Thyroid gland (tissue), 4 donors: Measurements from ENCODE around the gene DGKK. TPM values are rescaled to one million over a fixed set of nuclear protein-coding genes. Genes with fewer than 3 reads are reported as not detected.

Experiments
- DNase-seq, 2 donors: peaks; one replicate each; pipeline ENCODE4 v3.0.0-alpha.2; 2019
- H3K27ac ChIP-seq, 3 donors: fragments of 200-600 bp; sonication (generic); 1 replicate in 2 of 3; 2 replicates in 1 of 3; pipeline ENCODE4 v1.5.1; 2016 to 2019; ENCODE audit warnings: mild to moderate bottlenecking in 1 of 3, moderate library complexity in 1 of 3
- H3K27me3 ChIP-seq: fragments of 200-600 bp; sonication (generic); one replicate; pipeline ENCODE4 v1.5.1; 2019
- H3K36me3 ChIP-seq, 2 donors: fragments of 200-600 bp; sonication (generic); one replicate each; pipeline ENCODE4 v1.5.1; 2016 to 2019
- H3K4me1 ChIP-seq, 2 donors: fragments of 200-600 bp; sonication (generic); one replicate each; pipeline ENCODE4 v1.5.1; 2017 to 2019
- H3K4me3 ChIP-seq, 3 donors: fragments of 200-600 bp; sonication (generic); replicated peaks in 1 of 3; 1 replicate in 2 of 3; 2 replicates in 1 of 3; pipeline ENCODE4 v1.5.1; 2016; ENCODE audit warnings: mild to moderate bottlenecking in 1 of 3
- H3K9me3 ChIP-seq: fragments of 200-600 bp; sonication (generic); one replicate; pipeline ENCODE4 v1.5.1; 2017
- CTCF ChIP-seq, 6 experiments: fragments of 200-600 bp in 3 of 6; fragments of 450-650 bp in 3 of 6; sonication (generic) in 3 of 6; IDR thresholded peaks; one replicate each; pipeline ENCODE4 v1.5.1; 2016 to 2019; ENCODE audit warnings: antibody characterized with exemption in 6 of 6, mild to moderate bottlenecking in 2 of 6, inconsistent platforms in 1 of 6, moderate library complexity in 1 of 6
- POLR2A ChIP-seq, 2 donors: fragments of 450-650 bp; IDR thresholded peaks; one replicate each; pipeline ENCODE4 v1.6.1; 2017; ENCODE audit warnings: antibody characterized with exemption in 2 of 2, mild to moderate bottlenecking in 2 of 2, moderate library complexity in 1 of 2
- WGBS, 2 donors: methylation state at CpG; one replicate each; pipeline ENCODE4 v1.1.5; 2017; 5-methylcytosine and 5-hydroxymethylcytosine counted together
- intact Hi-C: fragments of 100-400 bp; cut with DNase I; formaldehyde crosslinking; loops from one replicate; pipeline ENCODE4 v1.15.1; 2023
- total RNA-seq, 4 donors: library from RNA; depleted of rRNA; stranded (reverse); fragments of >200 nt; gene quantifications; one replicate each; pipeline ENCODE4 v1.2.3, GENCODE V29; 2016

DGKK gene
- total RNA-seq, 4 donors from 2014 or later = not detected

GRCh38 chrX:50403903-50404302, 66.7 kb downstream of the DGKK start:
- intact Hi-C loops = no loop called here
- 48 to 64% methylated on average over 5 of the region's 5 CpGs for WGBS, 2 donors
- H3K27ac ChIP-seq = no peak overlapping the region
- no peak overlapping the region for H3K4me3 ChIP-seq
- no peaks in the 10 kb centered on the region for H3K4me1 ChIP-seq
- no peak for DNase-seq
- TF ChIP-seq POLR2A (IDR thresholded peaks at IDR 0.05) (no peak), CTCF (IDR thresholded peaks at IDR 0.05) (no peak)
- H3K9me3 ChIP-seq = no peaks in the 10 kb centered on the region
- H3K36me3 ChIP-seq = no peaks in the 10 kb centered on the region
- no peaks in the 10 kb centered on the region for H3K27me3 ChIP-seq

- H3K4me3 ChIP-seq = no peak overlapping the region
- WGBS, 2 donors = 88 to 100% methylated on average over 3 of the region's 3 CpGs
- no peaks in the 10 kb centered on the region for H3K4me1 ChIP-seq
- no peak overlapping the region for H3K27ac ChIP-seq
- no peak for DNase-seq
- H3K27me3 ChIP-seq = no peaks in the 10 kb centered on the region
- no peaks in the 10 kb centered on the region for H3K9me3 ChIP-seq
- no peak for TF ChIP-seq CTCF (IDR thresholded peaks at IDR 0.05)
- no peak for TF ChIP-seq POLR2A (IDR thresholded peaks at IDR 0.05)
- intact Hi-C loops = no loop called here
- no peaks in the 10 kb centered on the region for H3K36me3 ChIP-seq
These were observed 67.7 kb downstream of the DGKK start for GRCh38 chrX:50402886-50403285.

GRCh38 chrX:50393902-50394301, 76.7 kb downstream of the DGKK start:
- no peak overlapping the region for H3K27ac ChIP-seq
- no peaks in the 10 kb centered on the region for H3K36me3 ChIP-seq
- H3K4me3 ChIP-seq = no peak overlapping the region
- 0 to 33% methylated on average over 2 of the region's 2 CpGs for WGBS, 2 donors
- H3K27me3 ChIP-seq = no peaks in the 10 kb centered on the region
- H3K9me3 ChIP-seq = no peaks in the 10 kb centered on the region
- intact Hi-C loops = no loop called here
- TF ChIP-seq POLR2A (IDR thresholded peaks at IDR 0.05) (no peak), CTCF (IDR thresholded peaks at IDR 0.05) (no peak)
- H3K4me1 ChIP-seq = no peaks in the 10 kb centered on the region
- peak; percentile 27 to 33 for DNase-seq

- H3K27ac ChIP-seq = no peak overlapping the region
- 82 to 95% methylated on average over 2 of the region's 2 CpGs for WGBS, 2 donors
- no peaks in the 10 kb centered on the region for H3K27me3 ChIP-seq
- no peak overlapping the region for H3K4me3 ChIP-seq
- H3K36me3 ChIP-seq = no peaks in the 10 kb centered on the region
- intact Hi-C loops = no loop called here
- DNase-seq = no peak
- no peaks in the 10 kb centered on the region for H3K4me1 ChIP-seq
- H3K9me3 ChIP-seq = no peaks in the 10 kb centered on the region
- TF ChIP-seq POLR2A (IDR thresholded peaks at IDR 0.05) = no peak
- no peak for TF ChIP-seq CTCF (IDR thresholded peaks at IDR 0.05)
These were observed 84.1 kb downstream of the DGKK start for GRCh38 chrX:50386520-50386919.

- Histone ChIP-seq H3K27me3 (no peaks in the 10 kb centered on the region), H3K4me1 (no peaks in the 10 kb centered on the region), H3K4me3 (no peak overlapping the region), H3K9me3 (no peaks in the 10 kb centered on the region), H3K27ac (no peak overlapping the region), H3K36me3 (no peaks in the 10 kb centered on the region)
- 88 to 94% methylated on average over 4 to 5 of the region's 5 CpGs for WGBS, 2 donors
- TF ChIP-seq POLR2A (IDR thresholded peaks at IDR 0.05) (no peak), CTCF (IDR thresholded peaks at IDR 0.05) (no peak)
- no peak for DNase-seq
- intact Hi-C loops = no loop called here
These were observed 88.8 kb downstream of the DGKK start for GRCh38 chrX:50381729-50382415.
